DND-41 (cell line): ENCODE data around the gene MASP1.
"Not testable (repeated sequence)": the region's sequence is repeated elsewhere in the genome, so short reads cannot be mapped to it uniquely, and the experiment has no call there.

Experiments
- ATAC-seq: fragments of 200-7000 bp; cut with Tn5 transposase; 3 replicates; pipeline ENCODE4 v1.9.1; 2021; ENCODE audit warnings: low read depth; ENCODE audit not compliant: insufficient read depth
- DNase-seq: peaks from one replicate; pipeline ENCODE4 v3.0.0-alpha.2; 2020
- H2AFZ ChIP-seq: 2 replicates; pipeline ENCODE4 v1.6.0; 2012; ENCODE audit warnings: low read depth, low read length
- H3K27ac ChIP-seq: 2 replicates; pipeline ENCODE4 v1.5.1; 2012; ENCODE audit warnings: low read length, inconsistent platforms
- H3K27me3 ChIP-seq: fragments of 200-600 bp; sonication (generic); 2 replicates; pipeline ENCODE4 v1.6.0; 2012; ENCODE audit warnings: low read length, mild to moderate bottlenecking, inconsistent platforms; ENCODE audit not compliant: insufficient read depth, poor library complexity
- H3K36me3 ChIP-seq: 2 replicates; pipeline ENCODE4 v1.5.1; 2012; ENCODE audit warnings: low read length, inconsistent platforms; ENCODE audit not compliant: insufficient read depth
- H3K4me1 ChIP-seq: 2 replicates; pipeline ENCODE4 v1.5.1; 2012; ENCODE audit warnings: mild to moderate bottlenecking, low read length; ENCODE audit not compliant: insufficient read depth
- H3K4me2 ChIP-seq: 2 replicates; pipeline ENCODE4 v1.6.0; 2012; ENCODE audit warnings: mild to moderate bottlenecking, moderate library complexity, low read length, inconsistent platforms; ENCODE audit not compliant: insufficient read depth
- H3K4me3 ChIP-seq, 2 experiments: fragments of 200-600 bp in 1 of 2; shearing (Covaris generic) in 1 of 2; 2 replicates each; pipeline ENCODE4 v1.5.1; 2012 to 2016; ENCODE audit warnings: inconsistent platforms in 2 of 2, low read length in 2 of 2, mild to moderate bottlenecking in 2 of 2, low read depth in 1 of 2, moderate library complexity in 1 of 2
- H3K79me2 ChIP-seq: 2 replicates; pipeline ENCODE4 v1.6.0; 2012; ENCODE audit warnings: low read length, inconsistent platforms; ENCODE audit not compliant: insufficient read depth
- H3K9ac ChIP-seq: 2 replicates; pipeline ENCODE4 v1.6.0; 2012; ENCODE audit warnings: low read depth, mild to moderate bottlenecking, inconsistent platforms, low read length, moderate library complexity
- H3K9me3 ChIP-seq: 2 replicates; pipeline ENCODE4 v1.5.1; 2012; ENCODE audit warnings: low read length, moderate library complexity, mild to moderate bottlenecking, inconsistent platforms; ENCODE audit not compliant: insufficient read depth, severe bottlenecking
- H4K20me1 ChIP-seq: 2 replicates; pipeline ENCODE4 v1.6.0; 2012; ENCODE audit warnings: low read length; ENCODE audit not compliant: insufficient read depth
- CTCF ChIP-seq: IDR thresholded peaks from 2 replicates; pipeline ENCODE4 v1.5.1; 2012; ENCODE audit warnings: borderline replicate concordance, low read length, moderate library complexity, mild to moderate bottlenecking; ENCODE audit not compliant: poor library complexity, severe bottlenecking; ENCODE audit errors: extremely low read depth
- EZH2 ChIP-seq: IDR thresholded peaks from 3 replicates; pipeline ENCODE4 v1.6.1; 2012; ENCODE audit warnings: borderline replicate concordance, low read depth, mild to moderate bottlenecking, moderate library complexity, low read length, inconsistent platforms; ENCODE audit not compliant: severe bottlenecking

Gene MASP1

GRCh38 chr3:187247398-187247797, 44.1 kb downstream of the MASP1 start:
- DNase-seq (no peak), ATAC-seq (no peak)
- TF ChIP-seq EZH2 (no peak), CTCF (no peak)
- Histone ChIP-seq H3K27me3 (peaks cover 12% of the 10 kb centered on the region), H3K36me3 (no peaks in the 10 kb centered on the region), H3K9me3 (no peaks in the 10 kb centered on the region), H3K4me3 (no peak overlapping the region), H4K20me1 (no peaks in the 10 kb centered on the region), H3K4me1 (no peaks in the 10 kb centered on the region), H3K27ac (no peak overlapping the region), H3K9ac (no peak overlapping the region), H3K4me2 (no peak overlapping the region), H3K79me2 (no peaks in the 10 kb centered on the region), H2AFZ (no peak overlapping the region)

- H3K4me3 ChIP-seq = no peak overlapping the region
- H3K36me3 ChIP-seq = no peaks in the 10 kb centered on the region
- no peaks in the 10 kb centered on the region for H3K79me2 ChIP-seq
- H3K4me1 ChIP-seq = no peaks in the 10 kb centered on the region
- ATAC-seq (no peak), DNase-seq (no peak)
- H3K9me3 ChIP-seq = no peaks in the 10 kb centered on the region
- no peak overlapping the region for H2AFZ ChIP-seq
- no peak overlapping the region for H3K27ac ChIP-seq
- no peak overlapping the region for H3K9ac ChIP-seq
- H3K4me2 ChIP-seq = no peak overlapping the region
- peaks cover 12% of the 10 kb centered on the region for H3K27me3 ChIP-seq
- H4K20me1 ChIP-seq = no peaks in the 10 kb centered on the region
- no peak for TF ChIP-seq CTCF
- no peak for TF ChIP-seq EZH2
Measured at GRCh38 chr3:187243933-187244524, 47.5 kb downstream of the MASP1 start.

- ATAC-seq (no peak), DNase-seq (no peak)
- TF ChIP-seq CTCF (no peak), EZH2 (no peak)
- H4K20me1 ChIP-seq = no peaks in the 10 kb centered on the region
- no peak overlapping the region for H3K4me2 ChIP-seq
- H3K4me3 ChIP-seq = no peak overlapping the region
- H3K9ac ChIP-seq = no peak overlapping the region
- H3K79me2 ChIP-seq = no peaks in the 10 kb centered on the region
- peaks cover 12% of the 10 kb centered on the region for H3K27me3 ChIP-seq
- H3K27ac ChIP-seq = no peak overlapping the region
- H3K36me3 ChIP-seq = no peaks in the 10 kb centered on the region
- no peak overlapping the region for H2AFZ ChIP-seq
- H3K9me3 ChIP-seq = no peaks in the 10 kb centered on the region
- no peaks in the 10 kb centered on the region for H3K4me1 ChIP-seq
Measured at GRCh38 chr3:187242900-187243299, 48.6 kb downstream of the MASP1 start.

GRCh38 chr3:187242435-187242834, 49.1 kb downstream of the MASP1 start:
- DNase-seq = no peak
- Histone ChIP-seq H4K20me1 (no peaks in the 10 kb centered on the region), H3K36me3 (no peaks in the 10 kb centered on the region), H3K9me3 (no peaks in the 10 kb centered on the region), H3K4me1 (no peaks in the 10 kb centered on the region), H3K27ac (no peak overlapping the region), H3K4me2 (no peak overlapping the region), H3K4me3 (no peak overlapping the region), H3K27me3 (peaks cover 12% of the 10 kb centered on the region), H3K9ac (no peak overlapping the region), H3K79me2 (no peaks in the 10 kb centered on the region), H2AFZ (no peak overlapping the region)
- ATAC-seq = no peak
- TF ChIP-seq CTCF = no peak
- TF ChIP-seq EZH2 = no peak

GRCh38 chr3:187238835-187239234, 52.7 kb downstream of the MASP1 start:
- not testable (repeated sequence) for ATAC-seq, H2AFZ ChIP-seq, H3K27ac ChIP-seq, H3K4me3 ChIP-seq, H3K4me1 ChIP-seq, H3K4me2 ChIP-seq, H3K9ac ChIP-seq, DNase-seq, H3K9me3 ChIP-seq, H4K20me1 ChIP-seq, H3K79me2 ChIP-seq, H3K36me3 ChIP-seq
- H3K27me3 ChIP-seq = peaks cover 11% of the 10 kb centered on the region
